ENCODE measurements around the gene TAGLN2. TPM values are rescaled to one million over a fixed set of nuclear protein-coding genes. Genes with fewer than 3 reads are reported as not detected.

The TAGLN2 gene
- total RNA-seq, 3 donors from 2014 or later, result 195 to 259 (median 231) TPM

GRCh38 chr1:159961636-159962035 lies 36.3 kb upstream of the TAGLN2 start:
- Histone ChIP-seq H3K4me3 (peak overlapping the region in 1 of 3 donors; percentile 25), H3K27ac (no peak overlapping the region), H3K27me3 (no peaks in the 10 kb centered on the region), H3K9me3 (no peaks in the 10 kb centered on the region), H3K4me1 (no peaks in the 10 kb centered on the region), H3K36me3 (no peaks in the 10 kb centered on the region)
- intact Hi-C loops (cut with DNase I; ENCODE audit: low total_unique reads), result no loop called here
- TF ChIP-seq CTCF (IDR thresholded peaks at IDR 0.05), result no peak
- no peak for TF ChIP-seq POLR2A (IDR thresholded peaks at IDR 0.05)
- TF ChIP-seq POLR2AphosphoS5 (IDR thresholded peaks at IDR 0.05), result no peak
- no peak for DNase-seq (ENCODE audit: low spot score in 2 of 2)

- Histone ChIP-seq H3K4me3 (peak overlapping the region in 1 of 3 donors; percentile 25), H3K9me3 (no peaks in the 10 kb centered on the region), H3K4me1 (no peaks in the 10 kb centered on the region), H3K27ac (no peak overlapping the region), H3K27me3 (no peaks in the 10 kb centered on the region), H3K36me3 (no peaks in the 10 kb centered on the region)
- TF ChIP-seq CTCF (IDR thresholded peaks at IDR 0.05) (no peak), POLR2AphosphoS5 (IDR thresholded peaks at IDR 0.05) (no peak), POLR2A (IDR thresholded peaks at IDR 0.05) (no peak)
- DNase-seq (ENCODE audit: low spot score in 2 of 2), result no peak
- intact Hi-C loops (cut with DNase I; ENCODE audit: low total_unique reads), result no loop called here
Observed at GRCh38 chr1:159960721-159961381, 35.5 kb upstream of the TAGLN2 start.

- no peaks in the 10 kb centered on the region for H3K36me3 ChIP-seq
- no peaks in the 10 kb centered on the region for H3K4me1 ChIP-seq
- intact Hi-C loops (cut with DNase I; ENCODE audit: low total_unique reads), result no loop called here
- no peak overlapping the region for H3K4me3 ChIP-seq
- no peaks in the 10 kb centered on the region for H3K27me3 ChIP-seq
- H3K9me3 ChIP-seq, result no peaks in the 10 kb centered on the region
- TF ChIP-seq POLR2A (IDR thresholded peaks at IDR 0.05) (no peak), CTCF (IDR thresholded peaks at IDR 0.05) (no peak), POLR2AphosphoS5 (IDR thresholded peaks at IDR 0.05) (no peak)
- DNase-seq (ENCODE audit: low spot score in 2 of 2), result peak in 1 of 2 donors; percentile 63
- H3K27ac ChIP-seq, result peak overlapping the region; percentile 23 to 37
Observed at GRCh38 chr1:159959451-159959850, 34.1 kb upstream of the TAGLN2 start.

GRCh38 chr1:159958719-159959380 lies 33.5 kb upstream of the TAGLN2 start:
- Histone ChIP-seq H3K9me3 (no peaks in the 10 kb centered on the region), H3K36me3 (no peaks in the 10 kb centered on the region), H3K4me1 (no peaks in the 10 kb centered on the region), H3K27ac (peak overlapping the region; percentile 23 to 37), H3K27me3 (no peaks in the 10 kb centered on the region), H3K4me3 (no peak overlapping the region)
- intact Hi-C loops (cut with DNase I; ENCODE audit: low total_unique reads), result no loop called here
- TF ChIP-seq POLR2A (IDR thresholded peaks at IDR 0.05) (no peak), CTCF (IDR thresholded peaks at IDR 0.05) (no peak), POLR2AphosphoS5 (IDR thresholded peaks at IDR 0.05) (no peak)
- DNase-seq (ENCODE audit: low spot score in 2 of 2), result no peak

GRCh38 chr1:159957824-159958268 lies 32.5 kb upstream of the TAGLN2 start:
- intact Hi-C loops (cut with DNase I; ENCODE audit: low total_unique reads), result no loop called here
- H3K4me3 ChIP-seq, result no peak overlapping the region

More at GRCh38 chr1:159957824-159958268, 32.5 kb upstream of the TAGLN2 start:
- no peaks in the 10 kb centered on the region for H3K9me3 ChIP-seq
- no peaks in the 10 kb centered on the region for H3K36me3 ChIP-seq
- H3K27ac ChIP-seq, result no peak overlapping the region
- H3K4me1 ChIP-seq, result no peaks in the 10 kb centered on the region
- no peak for DNase-seq (ENCODE audit: low spot score in 2 of 2)
- H3K27me3 ChIP-seq, result no peaks in the 10 kb centered on the region
- TF ChIP-seq CTCF (IDR thresholded peaks at IDR 0.05), result no peak
- no peak for TF ChIP-seq POLR2A (IDR thresholded peaks at IDR 0.05)
- no peak for TF ChIP-seq POLR2AphosphoS5 (IDR thresholded peaks at IDR 0.05)
